NCI-H1048 (cell line): ENCODE results near the gene TMEM45A.
A peak's percentile ranks its signal among the peaks of the same experiment; 100 is the strongest.
"Not testable (repeated sequence)": the region's sequence is repeated elsewhere in the genome, so short reads cannot be mapped to it uniquely, and the experiment has no call there.

Experiments
- DNase-seq: peaks from one replicate; lab custom pipeline; 2025; lab: John Stamatoyannopoulos, UW

The TMEM45A gene, protein sequence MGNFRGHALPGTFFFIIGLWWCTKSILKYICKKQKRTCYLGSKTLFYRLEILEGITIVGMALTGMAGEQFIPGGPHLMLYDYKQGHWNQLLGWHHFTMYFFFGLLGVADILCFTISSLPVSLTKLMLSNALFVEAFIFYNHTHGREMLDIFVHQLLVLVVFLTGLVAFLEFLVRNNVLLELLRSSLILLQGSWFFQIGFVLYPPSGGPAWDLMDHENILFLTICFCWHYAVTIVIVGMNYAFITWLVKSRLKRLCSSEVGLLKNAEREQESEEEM

DNA sequence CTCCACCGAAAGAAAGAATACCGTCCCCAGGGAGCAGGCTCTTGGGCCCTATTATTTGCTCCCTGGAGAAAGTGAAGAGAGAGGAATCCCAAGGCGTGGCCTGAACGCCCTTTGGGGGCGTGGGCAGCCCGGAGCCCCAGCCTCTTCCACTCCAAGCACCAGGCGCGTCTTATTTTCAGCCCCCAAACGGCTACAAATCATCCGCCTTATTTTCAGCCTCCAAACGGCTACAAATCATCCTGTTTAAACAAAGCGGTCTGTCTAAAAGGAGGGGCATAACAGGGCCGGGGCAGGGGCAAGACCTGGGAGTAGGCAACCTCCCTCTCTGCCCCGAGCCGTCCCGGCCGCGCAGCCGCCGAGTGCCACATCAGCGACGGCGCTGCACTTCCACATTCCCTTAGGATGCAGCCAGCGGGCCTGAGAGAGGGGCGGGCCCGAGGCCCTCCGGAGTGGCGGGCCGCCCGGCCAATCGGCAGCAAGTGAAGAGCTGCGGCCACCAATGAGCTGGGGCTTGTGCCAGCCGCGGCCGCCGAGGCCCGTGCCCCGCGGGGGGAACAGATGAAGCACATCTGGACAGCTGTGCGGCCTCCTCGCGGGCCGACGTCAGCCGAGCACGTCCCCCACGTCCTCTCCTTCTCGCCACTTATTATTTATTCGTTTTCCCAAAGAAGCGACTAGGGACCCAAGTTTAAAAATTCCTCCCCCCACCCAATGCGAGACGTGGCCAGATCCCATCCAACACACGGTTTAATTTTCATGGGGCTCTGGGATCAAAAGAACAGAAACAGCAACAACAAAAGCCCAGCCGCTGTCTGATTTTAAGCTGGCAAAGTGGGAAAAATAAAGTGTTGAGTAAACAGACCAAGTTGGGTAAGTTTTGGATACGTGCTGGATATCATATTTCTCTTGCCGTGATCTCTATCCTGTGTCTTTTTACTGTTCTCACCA lies at the start of gene TMEM45A:
TSS of gene TMEM45A (plus strand) at position 561 of the 948 bp plus-strand sequence. CDS start 62,593 bp downstream, outside the sequence.
- DNase-seq: peak; percentile 62

DNA sequence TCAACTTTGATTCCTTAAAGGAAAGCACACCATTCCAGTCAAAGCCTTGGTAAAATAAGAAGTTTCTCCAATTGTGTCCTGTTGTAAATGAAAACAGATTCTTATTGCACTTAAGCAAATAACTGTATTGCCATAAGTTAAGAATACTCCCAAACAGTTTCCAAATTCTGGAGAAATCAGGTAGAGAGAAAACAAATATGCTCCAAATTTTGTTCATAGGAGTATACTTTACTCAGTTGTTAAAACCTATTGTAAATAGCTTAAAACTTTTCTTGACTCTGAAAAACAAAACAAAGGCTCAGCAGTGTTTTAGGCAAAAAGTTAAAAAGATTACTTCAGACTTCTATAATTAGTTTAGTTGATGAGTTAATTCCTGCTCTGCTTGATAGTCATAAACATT lies 48.7 kb upstream of the TMEM45A start:
- DNase-seq: no peak

DNA sequence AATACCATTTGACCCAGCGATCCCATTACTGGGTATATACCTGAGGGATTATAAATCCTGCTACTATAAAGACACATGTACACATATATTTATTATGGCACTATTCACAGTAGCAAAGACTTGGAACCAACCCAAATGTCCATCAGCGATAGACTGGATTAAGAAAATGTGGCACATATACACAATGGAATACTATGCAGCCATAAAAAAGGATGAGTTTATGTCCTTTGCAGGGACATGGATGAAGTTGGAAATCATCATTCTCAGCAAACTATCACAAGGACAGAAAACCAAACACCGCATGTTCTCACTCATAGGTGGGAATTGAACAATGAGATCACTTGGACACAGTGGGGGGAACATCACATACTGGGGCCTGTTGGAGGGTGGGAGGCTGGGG lies 45.4 kb upstream of the TMEM45A start:
- DNase-seq: not testable (repeated sequence)

DNA sequence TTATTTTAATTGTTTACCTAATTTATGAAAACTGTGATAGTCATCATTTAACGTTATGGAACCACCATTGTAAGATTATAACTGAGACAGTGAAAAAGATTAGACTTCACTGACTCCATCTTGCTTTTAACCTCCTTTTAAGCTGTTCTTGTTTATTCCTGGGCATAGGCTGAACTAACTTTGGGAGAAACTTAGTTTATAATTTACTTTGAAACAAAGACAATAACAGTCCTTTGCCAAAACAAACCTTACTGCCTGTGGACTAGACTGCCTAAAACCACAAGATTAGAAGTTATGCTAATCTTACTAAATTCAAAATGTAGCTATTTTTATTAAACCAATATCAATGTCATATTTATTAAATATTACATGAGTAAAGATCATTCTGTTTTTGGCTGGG lies 44.3 kb upstream of the TMEM45A start:
- DNase-seq: no peak

DNA sequence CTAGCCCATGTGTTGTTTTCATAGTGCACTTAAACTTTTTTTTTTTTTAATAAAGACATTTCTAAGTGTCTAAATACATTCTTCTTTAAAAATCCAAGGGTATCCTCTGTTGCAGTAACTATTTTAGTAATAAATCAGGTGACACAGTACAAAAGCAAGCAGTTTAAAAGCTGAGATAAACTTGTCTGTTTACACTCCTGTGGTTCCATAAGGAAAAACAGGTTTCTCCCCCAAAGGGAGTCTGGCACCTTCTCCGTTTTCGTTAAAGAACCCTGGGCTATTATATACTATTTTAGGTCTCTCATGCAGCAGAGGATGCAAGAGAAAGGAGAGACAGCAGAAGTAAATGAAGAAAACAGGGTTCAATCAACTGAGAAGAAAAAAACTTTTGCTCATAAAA lies 43.2 kb upstream of the TMEM45A start:
- no peak for DNase-seq

DNA sequence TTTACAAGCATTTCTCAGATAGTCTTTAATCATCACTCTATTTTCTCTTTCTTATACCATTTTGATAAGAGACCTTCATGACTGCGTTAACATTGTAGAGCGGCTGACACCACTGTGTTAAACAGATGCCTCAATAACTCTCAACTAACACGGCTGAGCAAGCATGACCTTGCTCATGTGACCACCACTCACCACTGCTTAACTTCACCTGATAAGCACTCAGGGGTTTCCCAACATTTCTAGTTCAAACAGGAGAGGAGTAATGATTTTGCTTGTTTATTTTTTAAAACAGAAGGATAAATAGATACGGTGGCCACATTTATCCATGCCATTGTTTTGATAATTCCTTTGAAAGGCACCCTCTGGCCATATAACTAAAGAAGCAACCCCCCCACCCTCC lies 37.7 kb upstream of the TMEM45A start:
- no peak for DNase-seq

DNA sequence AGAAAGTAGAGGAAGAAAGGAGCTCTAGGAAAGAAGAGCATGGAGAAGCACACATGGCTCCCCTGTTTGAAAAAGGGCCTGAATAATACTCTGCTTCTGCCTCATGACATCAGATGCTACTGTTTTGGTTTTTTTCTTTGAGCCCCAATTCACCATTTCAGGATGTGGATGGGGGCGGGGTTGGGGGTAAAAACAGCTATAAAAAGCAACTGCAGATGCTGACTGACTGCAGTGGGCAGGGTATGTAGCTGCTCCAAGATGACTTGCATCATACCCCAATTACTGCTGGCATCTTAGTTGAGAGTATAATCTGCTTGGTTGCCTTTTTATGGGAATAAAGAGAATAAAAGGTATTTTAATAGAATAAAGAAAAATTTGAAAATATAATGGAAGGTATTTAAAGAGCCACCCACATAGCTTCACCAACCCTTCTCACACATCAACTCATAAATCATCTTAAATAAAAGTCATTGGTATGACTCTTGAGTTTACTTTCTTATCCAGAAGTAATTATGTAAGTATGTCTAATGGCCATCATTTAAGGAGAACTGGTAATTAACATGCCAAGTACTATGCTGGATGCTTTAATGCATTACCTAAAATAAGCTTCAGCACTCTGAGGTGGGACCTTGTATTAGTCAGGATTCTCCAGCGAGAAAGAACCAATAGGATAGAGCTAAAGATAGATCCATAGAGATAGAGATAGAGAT lies 36.4 kb upstream of the TMEM45A start:
- no peak for DNase-seq

DNA sequence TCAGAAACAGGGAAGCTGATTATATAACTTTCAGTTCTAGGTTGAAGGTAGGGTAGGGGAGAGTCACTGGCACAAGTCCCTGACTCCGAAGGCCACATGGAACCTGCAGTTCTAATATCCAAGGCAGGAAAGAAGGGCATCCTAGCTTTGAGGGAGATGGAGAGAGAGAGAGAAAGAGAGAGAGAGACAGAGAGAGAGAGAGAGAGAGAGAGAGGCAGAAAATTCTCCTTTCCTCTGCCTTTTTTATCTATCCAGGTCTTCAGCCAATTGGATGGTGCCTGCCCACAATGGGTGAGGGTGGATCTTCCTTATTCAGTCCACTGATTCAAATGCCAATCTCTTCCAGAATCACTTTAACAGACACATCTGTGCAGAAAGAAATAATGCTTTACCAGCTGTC lies 35.7 kb upstream of the TMEM45A start:
- DNase-seq: no peak

DNA sequence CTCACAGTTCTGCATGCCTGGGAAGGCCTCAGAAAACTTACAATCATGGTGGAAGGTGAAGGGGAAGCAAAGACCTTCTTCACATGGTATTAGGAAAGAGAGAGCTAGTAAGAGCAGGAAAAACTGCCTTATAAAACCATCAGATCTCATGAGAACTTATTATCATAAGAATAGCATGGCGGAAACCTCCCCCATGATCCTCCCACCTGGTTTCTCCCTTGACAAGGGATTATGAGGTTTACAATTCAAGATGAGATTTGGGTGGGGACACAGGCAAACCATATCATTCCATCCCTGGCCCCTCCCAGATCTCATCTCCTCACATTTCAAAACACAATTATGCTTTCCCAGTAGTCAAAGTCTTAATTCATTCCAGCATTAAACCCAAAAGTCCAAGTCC lies 34.6 kb upstream of the TMEM45A start:
- DNase-seq: no peak

DNA sequence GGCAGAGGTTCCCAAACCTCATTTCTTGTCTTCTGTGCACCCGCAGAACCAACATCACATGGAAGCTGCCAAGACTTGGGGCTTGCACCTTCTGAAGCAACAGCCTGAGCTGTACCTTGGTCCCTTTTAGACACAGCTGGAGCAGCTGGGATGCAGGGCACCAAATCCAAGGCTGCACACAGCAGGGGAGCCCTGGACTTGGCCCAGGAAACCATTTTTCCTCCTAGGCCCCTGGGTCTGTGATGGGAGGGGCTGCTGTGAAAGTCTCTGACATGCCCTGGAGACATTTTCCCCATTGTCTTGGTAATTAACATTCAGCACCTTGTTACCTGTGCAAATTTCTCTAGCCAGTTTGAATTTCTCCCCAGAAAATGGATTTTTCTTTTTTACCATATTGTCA lies 33.6 kb upstream of the TMEM45A start:
- DNase-seq: no peak

DNA sequence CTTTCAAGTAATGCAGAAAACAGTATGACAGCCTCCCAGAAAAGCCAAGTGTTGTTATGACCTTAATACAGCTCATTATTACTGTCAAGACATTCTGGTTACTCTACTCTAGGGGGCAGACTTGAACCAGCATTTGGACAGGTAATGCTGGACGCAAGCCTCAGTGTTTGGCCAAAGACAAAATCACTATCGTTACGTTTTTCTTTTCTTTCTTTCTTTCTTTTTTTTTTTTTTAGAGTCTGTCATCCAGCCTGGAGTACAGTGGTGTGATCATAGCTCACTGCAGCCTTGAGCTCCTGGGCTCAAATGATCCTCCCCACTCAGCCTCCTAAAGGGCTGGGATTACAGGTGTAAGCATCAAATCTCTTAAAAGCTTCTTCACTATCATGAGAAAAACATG lies 29.4 kb upstream of the TMEM45A start:
- no peak for DNase-seq

DNA sequence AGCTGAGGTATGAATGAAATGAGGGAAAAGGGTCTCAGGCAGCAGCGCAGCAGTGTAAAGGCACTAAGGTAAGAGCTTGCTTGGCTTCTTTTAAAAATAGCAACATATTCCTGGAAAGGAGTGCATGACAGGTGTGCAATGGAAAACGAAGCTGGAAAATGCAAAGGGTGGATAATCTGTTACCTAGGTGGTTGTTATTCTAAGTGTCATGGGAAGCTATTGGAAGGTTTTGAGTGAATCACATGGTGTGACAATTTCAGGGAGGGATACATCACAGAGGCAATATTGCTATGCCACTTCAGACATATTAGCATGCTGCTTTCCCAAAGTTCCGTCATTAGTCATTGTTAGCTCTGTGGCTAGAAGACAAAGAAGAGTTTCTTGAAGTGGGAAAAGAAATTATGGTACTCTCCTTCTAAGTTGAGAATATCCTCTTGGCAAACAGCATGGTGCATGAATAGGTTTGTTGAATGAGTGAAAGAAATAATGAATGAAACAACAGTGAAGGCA lies 28.7 kb upstream of the TMEM45A start:
- no peak for DNase-seq

DNA sequence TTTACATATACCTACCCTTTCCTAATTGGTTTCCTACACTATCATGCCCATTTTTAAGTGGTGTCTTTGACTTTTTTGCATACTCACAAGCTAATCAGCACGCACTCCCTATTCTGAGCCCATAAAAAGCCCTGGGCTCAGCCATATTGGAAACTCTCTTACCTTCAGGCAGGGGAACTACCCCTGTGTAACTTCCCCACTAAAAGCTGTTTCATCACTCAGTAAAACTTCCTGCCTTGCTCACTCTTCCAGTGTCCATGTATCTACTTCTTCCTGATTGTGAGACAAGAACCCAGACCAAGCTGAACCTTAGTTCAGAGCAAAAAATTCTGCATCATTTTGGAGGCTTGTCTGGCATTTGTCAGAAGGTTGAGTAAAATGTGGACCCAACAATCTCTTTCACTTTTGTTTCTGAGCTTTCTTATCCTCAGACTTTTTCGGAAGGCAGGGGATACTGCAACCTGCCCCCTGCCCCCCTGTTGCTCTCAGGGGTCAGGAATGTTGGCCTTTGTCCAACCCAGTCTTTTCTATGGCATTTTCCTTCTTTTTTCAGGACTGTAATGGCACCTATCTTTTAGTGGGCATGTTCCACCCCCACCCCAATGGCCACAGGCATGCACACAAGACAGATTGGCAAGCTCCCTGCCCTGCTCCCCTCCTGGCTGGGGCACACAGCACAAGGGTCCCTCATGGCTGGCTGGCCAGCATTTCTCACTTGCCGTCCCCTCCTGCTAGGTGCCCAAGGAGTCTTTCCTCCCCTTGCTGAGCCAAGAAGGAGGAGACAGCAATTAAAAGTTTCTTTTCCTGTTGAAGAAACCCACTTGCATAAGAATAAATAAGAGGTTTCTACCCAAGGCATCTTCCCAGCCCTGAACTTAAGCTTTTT lies 26.3 kb upstream of the TMEM45A start:
- no peak for DNase-seq

DNA sequence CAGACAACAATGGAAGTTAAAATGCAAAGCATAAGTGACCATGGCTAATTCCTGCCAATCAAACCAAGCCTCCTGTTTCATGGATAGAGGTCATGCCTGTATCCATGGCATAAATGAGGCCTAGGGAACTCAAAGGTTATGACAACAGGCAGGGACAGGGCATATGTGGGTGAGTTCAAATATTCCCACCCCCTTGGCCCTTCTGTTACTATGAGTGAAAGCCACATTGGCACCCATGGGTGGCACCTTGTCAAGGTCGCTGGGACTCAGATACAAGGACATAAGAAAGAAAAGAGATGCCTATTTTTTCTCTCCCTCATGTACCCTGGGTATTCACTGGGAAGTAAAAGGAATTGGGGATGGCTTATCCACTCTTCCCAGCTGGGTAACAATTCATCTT lies 25.3 kb upstream of the TMEM45A start:
- no peak for DNase-seq

DNA sequence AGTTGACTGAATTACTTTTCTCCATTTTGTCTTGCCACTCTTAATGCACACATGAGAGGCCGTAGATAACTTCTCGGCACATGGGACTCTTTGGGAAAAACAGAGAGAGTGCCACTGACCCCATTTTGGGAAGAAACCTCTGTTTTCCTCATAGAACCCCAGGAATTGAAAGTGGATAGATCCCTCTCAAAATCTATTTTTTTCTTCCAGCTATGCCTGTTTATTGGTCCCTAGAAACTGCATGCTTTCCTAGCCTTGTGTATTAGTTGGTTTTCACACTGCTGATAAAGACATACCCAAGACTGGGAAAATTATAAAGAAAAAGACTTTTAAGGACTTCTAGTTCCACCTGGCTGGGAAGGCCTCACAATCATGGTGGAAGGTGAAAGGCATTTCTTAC lies 23.7 kb upstream of the TMEM45A start:
- DNase-seq: no peak

DNA sequence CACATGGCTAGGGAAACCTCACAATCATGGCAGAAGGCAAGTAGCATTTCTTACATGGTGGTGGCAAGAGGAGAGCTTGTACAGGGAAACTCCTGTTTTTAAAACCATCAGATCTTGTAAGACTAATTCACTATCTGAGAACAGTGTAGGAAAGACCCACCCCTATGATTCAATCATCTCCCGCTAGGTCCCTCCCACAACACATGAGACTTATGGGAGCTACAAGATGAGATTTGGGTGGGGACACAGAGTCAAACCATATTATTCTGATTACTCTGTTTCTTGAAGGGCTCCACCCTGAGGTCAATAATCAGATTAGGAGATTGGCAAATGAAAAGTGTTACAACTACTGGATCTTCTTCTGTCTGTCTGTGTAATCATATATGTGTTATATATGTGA lies 21.5 kb upstream of the TMEM45A start:
- no peak for DNase-seq

DNA sequence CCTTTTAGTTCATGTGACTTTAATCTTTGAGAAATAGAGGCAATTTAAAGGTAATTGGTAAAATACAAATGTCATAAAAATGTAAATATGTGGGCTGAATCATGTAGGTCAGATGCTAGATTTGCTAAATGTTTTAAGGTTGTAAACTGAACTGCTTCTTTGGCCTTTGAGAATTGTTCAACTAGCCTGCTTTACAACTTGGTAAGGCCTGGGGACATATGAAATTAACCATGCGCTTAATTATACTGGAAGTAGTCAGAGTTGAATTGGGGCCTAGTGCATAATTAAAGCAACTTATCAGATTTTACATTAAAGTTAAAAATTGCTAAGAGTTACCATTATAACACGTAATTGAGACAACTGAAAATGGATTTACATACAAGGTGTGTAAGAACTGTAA lies 21.0 kb upstream of the TMEM45A start:
- DNase-seq: no peak

DNA sequence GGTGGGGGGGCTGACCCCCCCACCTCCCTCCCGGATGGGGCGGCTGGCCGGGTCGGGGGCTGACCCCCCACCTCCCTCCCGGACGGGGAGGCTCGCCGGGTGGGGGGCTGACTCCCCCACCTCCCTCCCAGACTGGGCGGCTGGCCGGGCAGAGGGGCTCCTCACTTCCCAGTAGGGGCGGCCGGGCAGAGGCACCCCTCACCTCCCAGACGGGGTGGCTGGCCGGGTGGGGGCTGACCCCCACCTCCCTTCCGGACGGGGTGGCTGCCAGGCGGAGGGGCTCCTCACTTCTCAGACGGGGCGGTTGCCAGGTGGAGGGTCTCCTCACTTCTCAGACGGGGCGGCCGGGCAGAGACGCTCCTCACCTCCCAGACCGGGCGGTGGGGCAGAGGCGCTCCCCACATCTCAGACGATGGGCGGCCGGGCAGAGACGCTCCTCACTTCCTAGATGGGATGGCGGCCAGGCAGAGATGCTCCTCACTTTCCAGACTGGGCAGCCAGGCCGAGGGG lies 14.5 kb upstream of the TMEM45A start:
- not testable (repeated sequence) for DNase-seq

DNA sequence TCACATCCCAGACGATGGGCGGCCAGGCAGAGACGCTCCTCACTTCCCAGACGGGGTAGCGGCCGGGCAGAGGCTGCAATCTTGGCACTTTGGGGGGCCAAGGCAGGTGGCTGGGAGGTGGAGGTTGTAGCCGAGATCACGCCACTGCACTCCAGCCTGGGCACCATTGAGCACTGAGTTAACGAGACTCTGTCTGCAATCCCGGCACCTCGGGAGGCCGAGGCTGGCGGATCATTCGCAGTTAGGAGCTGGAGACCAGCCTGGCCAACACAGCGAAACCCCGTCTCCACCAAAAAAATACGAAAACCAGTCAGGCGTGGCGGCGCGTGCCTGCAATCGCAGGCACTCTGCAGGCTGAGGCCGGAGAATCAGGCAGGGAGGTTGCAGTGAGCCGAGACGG lies 13.9 kb upstream of the TMEM45A start:
- DNase-seq: not testable (repeated sequence)

DNA sequence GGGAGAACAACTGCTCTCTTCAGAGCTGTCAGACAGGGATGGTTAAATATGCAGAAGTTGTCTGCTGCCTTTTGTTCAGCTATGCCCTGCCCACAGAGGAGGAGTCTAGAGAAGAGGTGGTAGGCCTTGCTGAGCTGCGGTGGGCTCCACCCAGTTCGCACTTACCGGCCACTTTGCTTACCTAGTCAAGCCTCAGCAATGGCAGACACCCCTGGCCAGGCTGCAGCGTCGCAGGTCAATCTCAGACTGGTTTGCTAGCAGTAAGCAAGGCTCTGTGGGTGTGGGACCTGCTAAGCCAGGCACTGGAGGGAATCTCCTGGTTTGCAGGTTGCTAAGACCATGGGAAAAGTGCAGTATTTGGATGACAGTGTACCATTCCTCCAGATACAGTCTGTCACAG lies 12.3 kb upstream of the TMEM45A start:
- DNase-seq: no peak

DNA sequence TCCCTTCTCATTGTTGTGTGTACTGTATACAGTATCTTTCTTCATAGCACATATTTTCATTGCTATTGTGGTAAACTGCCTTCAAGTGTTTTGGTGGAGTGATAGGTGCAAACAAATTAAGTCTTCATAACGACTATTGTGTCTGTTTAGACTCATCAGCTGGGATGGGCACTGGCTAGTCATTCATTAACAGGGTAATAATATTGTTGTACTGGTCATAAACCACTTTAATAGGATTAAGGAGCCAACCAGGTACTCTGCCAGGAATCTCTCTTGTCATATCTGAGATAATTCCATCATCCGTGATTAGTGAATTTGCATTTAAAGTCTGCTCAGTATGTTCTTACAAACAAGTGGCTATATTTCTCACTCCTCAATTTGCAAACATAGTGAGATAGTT lies 10.2 kb upstream of the TMEM45A start:
- DNase-seq: no peak
